Measurements from ENCODE around the gene PAX5. TPM values are rescaled to one million over a fixed set of nuclear protein-coding genes. Genes with fewer than 3 reads are reported as not detected.

PAX5 gene
- polyA plus RNA-seq, 3 donors = 0.03 to 0.15 TPM; not detected in 1

- H3K36me3 Mint-ChIP-seq = no peaks in the 10 kb centered on the region
- H3K4me1 Mint-ChIP-seq = peaks cover 6% of the 10 kb centered on the region
- Histone ChIP-seq H3K9me3 (replicated peaks in 1 of 2; ENCODE audit: control insufficient read depth in 1 of 2, insufficient read depth in 1 of 2, low read length in 2 of 2) (no peaks in the 10 kb centered on the region), H3K4me1 (ENCODE audit: control insufficient read depth in 1 of 2, insufficient read depth in 2 of 2, low read length in 2 of 2) (no peaks in the 10 kb centered on the region), H3K4me3 (replicated peaks in 1 of 3; ENCODE audit: low read depth in 2 of 3, low read length in 3 of 3) (no peak overlapping the region), H2AFZ (ENCODE audit: insufficient read depth, low read depth, low read length, poor library complexity, severe bottlenecking) (no peak overlapping the region), H3K4me2 (replicated peaks; ENCODE audit: extremely low read depth, low read length, poor library complexity, severe bottlenecking) (no peak overlapping the region), H3K79me2 (ENCODE audit: insufficient read depth, low read length) (no peaks in the 10 kb centered on the region), H3K36me3 (replicated peaks in 1 of 2; ENCODE audit: control insufficient read depth in 1 of 2, insufficient read depth in 2 of 2, low read length in 2 of 2) (no peaks in the 10 kb centered on the region), H4K20me1 (ENCODE audit: insufficient read depth, low read length) (no peaks in the 10 kb centered on the region), H3K27ac (ENCODE audit: low read depth in 1 of 2, low read length in 2 of 2) (no peak overlapping the region), H3K9ac (ENCODE audit: insufficient read depth, low read length, poor library complexity, severe bottlenecking) (no peak overlapping the region), H3K27me3 (ENCODE audit: control insufficient read depth in 2 of 2, insufficient read depth in 2 of 2, low read length in 2 of 2) (no peaks in the 10 kb centered on the region)
- H3K27me3 Mint-ChIP-seq (ENCODE audit: low read depth in 3 of 3) = peaks cover 2 to 5% (median 2%) of the 10 kb centered on the region in 3 donors
- H3K4me3 Mint-ChIP-seq = no peak overlapping the region
- no peak for TF ChIP-seq CTCF (IDR thresholded peaks at IDR 0.05)
- peaks cover 0 to 4% (median 0%) of the 10 kb centered on the region in 7 donors for H3K9me3 Mint-ChIP-seq
- intact Hi-C loops (cut with micrococcal nuclease) = no loop called here
- DNase-seq = no peak
- WGBS (ENCODE audit: insufficient coverage) = 91% methylated on average over 3 of the region's 4 CpGs
- H3K27ac Mint-ChIP-seq = no peak overlapping the region
Measured at GRCh38 chr9:36876056-36876455, 158.0 kb downstream of the PAX5 start.

- Histone ChIP-seq H2AFZ (ENCODE audit: insufficient read depth, low read depth, low read length, poor library complexity, severe bottlenecking) (no peak overlapping the region), H3K9ac (ENCODE audit: insufficient read depth, low read length, poor library complexity, severe bottlenecking) (no peak overlapping the region), H3K4me3 (replicated peaks in 1 of 3; ENCODE audit: low read depth in 2 of 3, low read length in 3 of 3) (no peak overlapping the region), H3K4me1 (ENCODE audit: control insufficient read depth in 1 of 2, insufficient read depth in 2 of 2, low read length in 2 of 2) (no peaks in the 10 kb centered on the region), H4K20me1 (ENCODE audit: insufficient read depth, low read length) (no peaks in the 10 kb centered on the region), H3K9me3 (replicated peaks in 1 of 2; ENCODE audit: control insufficient read depth in 1 of 2, insufficient read depth in 1 of 2, low read length in 2 of 2) (no peaks in the 10 kb centered on the region), H3K4me2 (replicated peaks; ENCODE audit: extremely low read depth, low read length, poor library complexity, severe bottlenecking) (no peak overlapping the region), H3K27ac (ENCODE audit: low read depth in 1 of 2, low read length in 2 of 2) (no peak overlapping the region), H3K27me3 (ENCODE audit: control insufficient read depth in 2 of 2, insufficient read depth in 2 of 2, low read length in 2 of 2) (no peaks in the 10 kb centered on the region), H3K36me3 (replicated peaks in 1 of 2; ENCODE audit: control insufficient read depth in 1 of 2, insufficient read depth in 2 of 2, low read length in 2 of 2) (no peaks in the 10 kb centered on the region), H3K79me2 (ENCODE audit: insufficient read depth, low read length) (no peaks in the 10 kb centered on the region)
- TF ChIP-seq CTCF (IDR thresholded peaks at IDR 0.05) = no peak
- H3K27me3 Mint-ChIP-seq (ENCODE audit: low read depth in 3 of 3) = peaks cover 2 to 5% (median 2%) of the 10 kb centered on the region in 3 donors
- no peak overlapping the region for H3K27ac Mint-ChIP-seq
- WGBS (ENCODE audit: insufficient coverage) = 47% methylated on average over 6 of the region's 6 CpGs
- intact Hi-C loops (cut with micrococcal nuclease) = no loop called here
- peaks cover 0 to 4% (median 0%) of the 10 kb centered on the region in 7 donors for H3K9me3 Mint-ChIP-seq
- H3K4me1 Mint-ChIP-seq = peaks cover 6% of the 10 kb centered on the region
- no peaks in the 10 kb centered on the region for H3K36me3 Mint-ChIP-seq
- DNase-seq = no peak
- no peak overlapping the region for H3K4me3 Mint-ChIP-seq
Measured at GRCh38 chr9:36874921-36875320, 159.1 kb downstream of the PAX5 start.
